Cardiac ventricle fibroblast (primary cell): ENCODE measurements around the gene USP17L19. TPM values are rescaled to one million over a fixed set of nuclear protein-coding genes. Genes with fewer than 3 reads are reported as not detected.

Experiments used
- total RNA-seq: library from RNA; depleted of rRNA; stranded (reverse); fragments of >200 nt; gene quantifications from 2 replicates; pipeline ENCODE4 v1.2.3, GENCODE V29; 2015

The USP17L19 gene, protein sequence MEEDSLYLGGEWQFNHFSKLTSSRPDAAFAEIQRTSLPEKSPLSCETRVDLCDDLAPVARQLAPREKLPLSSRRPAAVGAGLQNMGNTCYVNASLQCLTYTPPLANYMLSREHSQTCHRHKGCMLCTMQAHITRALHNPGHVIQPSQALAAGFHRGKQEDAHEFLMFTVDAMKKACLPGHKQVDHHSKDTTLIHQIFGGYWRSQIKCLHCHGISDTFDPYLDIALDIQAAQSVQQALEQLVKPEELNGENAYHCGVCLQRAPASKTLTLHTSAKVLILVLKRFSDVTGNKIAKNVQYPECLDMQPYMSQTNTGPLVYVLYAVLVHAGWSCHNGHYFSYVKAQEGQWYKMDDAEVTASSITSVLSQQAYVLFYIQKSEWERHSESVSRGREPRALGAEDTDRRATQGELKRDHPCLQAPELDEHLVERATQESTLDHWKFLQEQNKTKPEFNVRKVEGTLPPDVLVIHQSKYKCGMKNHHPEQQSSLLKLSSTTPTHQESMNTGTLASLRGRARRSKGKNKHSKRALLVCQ
- total RNA-seq: not detected in 2 replicates

GRCh38 chr4:9253078-9253477 lies at the start of gene USP17L19:
Gene USP17L19 (plus strand): TSS chr4:9253378. CDS start chr4:9253378, 0 bp downstream.

DNA sequence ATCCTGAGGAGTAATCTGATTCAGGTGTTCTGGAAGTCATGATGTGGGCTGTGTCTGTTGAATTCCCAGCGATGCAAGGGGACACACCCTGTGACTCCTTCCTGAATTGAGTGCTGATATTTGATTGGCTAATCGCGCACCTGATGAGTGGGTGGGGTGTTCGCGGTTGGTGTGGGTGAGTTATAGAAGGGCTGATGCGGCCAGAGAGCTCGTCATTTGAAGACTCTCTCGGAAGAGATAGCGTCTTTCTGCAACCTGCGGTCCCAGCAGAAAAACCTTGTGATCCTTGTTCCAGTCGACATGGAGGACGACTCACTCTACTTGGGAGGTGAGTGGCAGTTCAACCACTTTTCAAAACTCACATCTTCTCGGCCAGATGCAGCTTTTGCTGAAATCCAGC lies 42.8 kb upstream of the USP17L19 start, which contains the start of gene USP17L10:
USP17L10 (plus strand) TSS at position 301 of the 400 bp plus-strand sequence; CDS start at position 301, 0 bp downstream.

GRCh38 chr4:9215105-9215504 lies 38.1 kb upstream of the USP17L19 start, which contains the start of gene USP17L11:
Gene USP17L11 (plus strand): TSS chr4:9215405. CDS start chr4:9215405, 0 bp downstream.

DNA sequence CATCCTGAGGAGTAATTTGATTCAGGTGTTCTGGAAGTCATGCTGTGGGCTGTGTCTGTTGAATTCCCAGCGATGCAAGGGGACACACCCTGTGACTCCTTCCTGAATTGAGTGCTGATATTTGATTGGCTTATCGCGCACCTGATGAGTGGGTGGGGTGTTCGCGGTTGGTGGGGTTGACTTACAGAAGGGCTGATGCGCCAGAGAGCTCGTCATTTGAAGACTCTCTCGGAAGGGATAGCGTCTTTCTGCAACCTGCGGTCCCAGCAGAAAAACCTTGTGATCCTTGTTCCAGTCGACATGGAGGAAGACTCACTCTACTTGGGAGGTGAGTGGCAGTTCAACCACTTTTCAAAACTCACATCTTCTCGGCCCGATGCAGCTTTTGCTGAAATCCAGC lies 33.3 kb upstream of the USP17L19 start, which contains the start of gene USP17L12:
USP17L12 (plus strand) TSS at position 301 of the 400 bp plus-strand sequence; CDS start at position 301, 0 bp downstream.

DNA sequence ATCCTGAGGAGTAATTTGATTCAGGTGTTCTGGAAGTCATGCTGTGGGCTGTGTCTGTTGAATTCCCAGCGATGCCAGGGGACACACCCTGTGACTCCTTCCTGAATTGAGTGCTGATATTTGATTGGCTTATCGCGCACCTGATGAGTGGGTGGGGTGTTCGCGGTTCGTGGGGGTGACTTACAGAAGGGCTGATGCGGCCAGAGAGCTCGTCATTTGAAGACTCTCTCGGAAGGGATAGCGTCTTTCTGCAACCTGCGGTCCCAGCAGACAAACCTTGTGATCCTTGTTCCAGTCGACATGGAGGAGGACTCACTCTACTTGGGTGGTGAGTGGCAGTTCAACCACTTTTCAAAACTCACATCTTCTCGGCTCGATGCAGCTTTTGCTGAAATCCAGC lies 28.6 kb upstream of the USP17L19 start, which contains the start of gene USP17L13:
USP17L13 (plus strand) TSS at position 301 of the 400 bp plus-strand sequence; CDS start at position 301, 0 bp downstream.

GRCh38 chr4:9234085-9234484 lies 19.1 kb upstream of the USP17L19 start, which contains the start of gene USP17L15:
Gene USP17L15 (plus strand): TSS chr4:9234385. CDS start chr4:9234385, 0 bp downstream.

GRCh38 chr4:9243579-9243978 lies 9.6 kb upstream of the USP17L19 start, which contains the start of gene USP17L17:
Gene USP17L17 (plus strand): TSS chr4:9243879. CDS start chr4:9243879, 0 bp downstream.

DNA sequence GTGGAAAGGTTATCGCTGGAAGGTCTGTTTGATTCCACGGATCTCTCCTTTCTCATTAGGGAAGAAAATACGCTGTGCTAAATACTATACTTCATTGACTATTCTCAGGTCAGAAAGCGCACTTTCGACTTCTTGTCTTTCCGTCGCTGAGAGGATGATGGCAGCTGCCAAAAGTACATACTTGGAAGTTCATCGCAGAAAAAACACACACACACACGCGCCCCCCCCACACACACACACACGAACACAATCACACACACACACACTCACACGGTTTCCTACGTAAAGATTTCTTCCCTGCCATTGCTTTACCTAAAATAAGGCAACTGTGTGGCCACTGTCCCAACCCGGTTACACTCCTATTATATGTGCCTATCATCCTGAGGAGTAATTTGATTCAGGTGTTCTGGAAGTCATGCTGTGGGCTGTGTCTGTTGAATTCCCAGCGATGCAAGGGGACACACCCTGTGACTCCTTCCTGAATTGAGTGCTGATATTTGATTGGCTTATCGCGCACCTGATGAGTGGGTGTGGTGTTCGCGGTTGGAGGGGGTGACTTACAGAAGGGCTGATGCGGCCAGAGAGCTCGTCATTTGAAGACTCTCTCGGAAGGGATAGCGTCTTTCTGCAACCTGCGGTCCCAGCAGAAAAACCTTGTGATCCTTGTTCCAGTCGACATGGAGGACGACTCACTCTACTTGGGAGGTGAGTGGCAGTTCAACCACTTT lies 5.1 kb upstream of the USP17L19 start, which contains the start of gene USP17L18:
USP17L18 (plus strand) TSS at position 678 of the 728 bp plus-strand sequence; CDS start at position 678, 0 bp downstream.

GRCh38 chr4:9257824-9258223 lies 4.6 kb downstream of the USP17L19 start, which contains the start of gene USP17L20:
Gene USP17L20 (plus strand): TSS chr4:9258124. CDS start chr4:9258124, 0 bp downstream.

DNA sequence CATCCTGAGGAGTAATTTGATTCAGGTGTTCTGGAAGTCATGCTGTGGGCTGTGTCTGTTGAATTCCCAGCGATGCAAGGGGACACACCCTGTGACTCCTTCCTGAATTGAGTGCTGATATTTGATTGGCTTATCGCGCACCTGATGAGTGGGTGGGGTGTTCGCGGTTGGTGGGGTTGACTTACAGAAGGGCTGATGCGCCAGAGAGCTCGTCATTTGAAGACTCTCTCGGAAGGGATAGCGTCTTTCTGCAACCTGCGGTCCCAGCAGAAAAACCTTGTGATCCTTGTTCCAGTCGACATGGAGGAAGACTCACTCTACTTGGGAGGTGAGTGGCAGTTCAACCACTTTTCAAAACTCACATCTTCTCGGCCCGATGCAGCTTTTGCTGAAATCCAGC lies 9.4 kb downstream of the USP17L19 start, which contains the start of gene USP17L21:
USP17L21 (plus strand) TSS at position 301 of the 400 bp plus-strand sequence; CDS start at position 301, 0 bp downstream.

DNA sequence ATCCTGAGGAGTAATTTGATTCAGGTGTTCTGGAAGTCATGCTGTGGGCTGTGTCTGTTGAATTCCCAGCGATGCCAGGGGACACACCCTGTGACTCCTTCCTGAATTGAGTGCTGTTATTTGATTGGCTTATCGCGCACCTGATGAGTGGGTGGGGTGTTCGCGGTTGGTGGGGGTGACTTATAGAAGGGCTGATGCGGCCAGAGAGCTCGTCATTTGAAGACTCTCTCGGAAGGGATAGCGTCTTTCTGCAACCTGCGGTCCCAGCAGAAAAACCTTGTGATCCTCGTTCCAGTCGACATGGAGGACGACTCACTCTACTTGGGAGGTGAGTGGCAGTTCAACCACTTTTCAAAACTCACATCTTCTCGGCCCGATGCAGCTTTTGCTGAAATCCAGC lies 14.1 kb downstream of the USP17L19 start, which contains the start of gene USP17L22:
USP17L22 (plus strand) TSS at position 301 of the 400 bp plus-strand sequence; CDS start at position 301, 0 bp downstream.

Other genes with a start within 250 kb of the USP17L19 start
- gene FAM90A26, start 83.0 kb upstream of the USP17L19 start, total RNA-seq: not detected in 2 replicates
- not detected in 2 replicates for gene USP17L10, start 42.7 kb upstream of the USP17L19 start, total RNA-seq
- gene USP17L11, start 38.0 kb upstream of the USP17L19 start, total RNA-seq: not detected in 2 replicates
- gene USP17L12, start 33.2 kb upstream of the USP17L19 start, total RNA-seq: not detected in 2 replicates
- gene USP17L13, start 28.5 kb upstream of the USP17L19 start, total RNA-seq: not detected in 2 replicates
- not detected in 2 replicates for gene USP17L15, start 19.0 kb upstream of the USP17L19 start, total RNA-seq
- gene USP17L17, start 9.5 kb upstream of the USP17L19 start, total RNA-seq: not detected in 2 replicates
- not detected in 2 replicates for gene USP17L18, start 4.7 kb upstream of the USP17L19 start, total RNA-seq
- gene USP17L20, start 4.7 kb downstream of the USP17L19 start, total RNA-seq: not detected in 2 replicates
- not detected in 2 replicates for gene USP17L21, start 9.5 kb downstream of the USP17L19 start, total RNA-seq
- not detected in 2 replicates for gene USP17L22, start 14.2 kb downstream of the USP17L19 start, total RNA-seq
- gene USP17L24, start 71.8 kb downstream of the USP17L19 start, total RNA-seq: not detected in 2 replicates
- not detected in 2 replicates for gene USP17L25, start 76.5 kb downstream of the USP17L19 start, total RNA-seq
- not detected in 2 replicates for gene USP17L26, start 81.3 kb downstream of the USP17L19 start, total RNA-seq
- not detected in 2 replicates for gene USP17L5, start 86.0 kb downstream of the USP17L19 start, total RNA-seq
- gene USP17L27, start 90.8 kb downstream of the USP17L19 start, total RNA-seq: not detected in 2 replicates
- not detected in 2 replicates for gene USP17L28, start 95.5 kb downstream of the USP17L19 start, total RNA-seq
- gene USP17L29, start 100.3 kb downstream of the USP17L19 start, total RNA-seq: not detected in 2 replicates
- not detected in 2 replicates for gene USP17L30, start 109.8 kb downstream of the USP17L19 start, total RNA-seq
- not detected in 2 replicates for gene DEFB131A, start 191.0 kb downstream of the USP17L19 start, total RNA-seq